Measurements from ENCODE around the gene DDO. TPM values are rescaled to one million over a fixed set of nuclear protein-coding genes. Genes with fewer than 3 reads are reported as not detected.

DDO gene
- total RNA-seq, 4 donors from 2014 or later, result 3.3 to 9.8 (median 4.0) TPM

- TF ChIP-seq, protein P1, sequence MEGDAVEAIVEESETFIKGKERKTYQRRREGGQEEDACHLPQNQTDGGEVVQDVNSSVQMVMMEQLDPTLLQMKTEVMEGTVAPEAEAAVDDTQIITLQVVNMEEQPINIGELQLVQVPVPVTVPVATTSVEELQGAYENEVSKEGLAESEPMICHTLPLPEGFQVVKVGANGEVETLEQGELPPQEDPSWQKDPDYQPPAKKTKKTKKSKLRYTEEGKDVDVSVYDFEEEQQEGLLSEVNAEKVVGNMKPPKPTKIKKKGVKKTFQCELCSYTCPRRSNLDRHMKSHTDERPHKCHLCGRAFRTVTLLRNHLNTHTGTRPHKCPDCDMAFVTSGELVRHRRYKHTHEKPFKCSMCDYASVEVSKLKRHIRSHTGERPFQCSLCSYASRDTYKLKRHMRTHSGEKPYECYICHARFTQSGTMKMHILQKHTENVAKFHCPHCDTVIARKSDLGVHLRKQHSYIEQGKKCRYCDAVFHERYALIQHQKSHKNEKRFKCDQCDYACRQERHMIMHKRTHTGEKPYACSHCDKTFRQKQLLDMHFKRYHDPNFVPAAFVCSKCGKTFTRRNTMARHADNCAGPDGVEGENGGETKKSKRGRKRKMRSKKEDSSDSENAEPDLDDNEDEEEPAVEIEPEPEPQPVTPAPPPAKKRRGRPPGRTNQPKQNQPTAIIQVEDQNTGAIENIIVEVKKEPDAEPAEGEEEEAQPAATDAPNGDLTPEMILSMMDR (IDR thresholded peaks at IDR 0.05), result no peak
- no peak for TF ChIP-seq POLR2A (IDR thresholded peaks at IDR 0.05)
- no peaks in the 10 kb centered on the region for H3K36me3 ChIP-seq
- H3K4me1 ChIP-seq, result peaks cover 0 to under 1% (median 0%) of the 10 kb centered on the region in 4 donors
- no peaks in the 10 kb centered on the region for H3K27me3 ChIP-seq
- H3K27ac ChIP-seq, result no peak overlapping the region
- no peak for DNase-seq
- no peaks in the 10 kb centered on the region for H3K9me3 ChIP-seq
- no peak overlapping the region for H3K4me3 ChIP-seq
These were observed 20.2 kb downstream of the DDO start for GRCh38 chr6:110395221-110395620.

DNA sequence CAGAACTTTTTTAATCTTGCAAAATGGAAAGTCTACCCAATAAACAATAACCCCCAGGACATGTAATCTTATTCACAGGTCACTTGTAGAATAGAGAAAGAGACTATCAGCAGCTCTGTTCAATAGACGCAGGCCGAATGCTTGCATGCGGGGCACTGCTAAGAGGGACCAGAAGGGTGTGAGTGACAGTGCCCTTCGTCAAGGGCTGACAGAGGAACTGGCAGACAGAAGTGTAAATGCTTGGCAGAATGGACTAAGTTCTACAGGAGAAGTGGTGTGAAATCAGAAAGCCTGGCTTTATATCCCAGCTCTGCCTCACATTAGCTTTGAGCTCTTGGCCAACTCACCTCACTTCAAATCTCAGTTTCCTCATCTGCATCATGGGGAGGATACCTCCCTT lies 21.0 kb downstream of the DDO start:
- no peak for DNase-seq
- H3K4me1 ChIP-seq, result peaks cover 0 to 5% (median 0%) of the 10 kb centered on the region in 4 donors
- no peaks in the 10 kb centered on the region for H3K36me3 ChIP-seq
- H3K4me3 ChIP-seq, result no peak overlapping the region
- no peak overlapping the region for H3K27ac ChIP-seq
- TF ChIP-seq, protein P1 (IDR thresholded peaks at IDR 0.05), result no peak
- no peak for TF ChIP-seq POLR2A (IDR thresholded peaks at IDR 0.05)
- H3K9me3 ChIP-seq, result no peaks in the 10 kb centered on the region
- H3K27me3 ChIP-seq, result no peaks in the 10 kb centered on the region

DNA sequence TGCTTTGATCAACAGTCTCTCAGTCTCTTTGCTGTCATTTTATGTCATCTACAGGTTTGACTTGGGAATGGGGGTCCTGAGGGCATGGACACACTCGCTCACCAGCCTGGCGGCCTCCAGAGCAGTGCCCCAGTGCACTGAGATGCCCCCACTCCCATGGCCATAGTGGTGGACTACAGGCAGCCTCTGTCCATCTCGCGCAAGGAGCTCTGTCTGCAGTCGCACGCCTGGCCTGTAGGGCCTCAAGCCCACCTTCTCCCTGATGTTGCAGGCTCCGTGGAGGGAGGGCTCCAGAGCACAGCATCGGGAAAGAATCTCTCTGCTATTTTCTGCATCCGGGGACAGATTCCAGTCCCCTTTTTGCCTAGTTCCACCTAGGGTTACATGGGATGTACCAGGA lies 22.6 kb downstream of the DDO start:
- Histone ChIP-seq H3K4me3 (no peak overlapping the region), H3K9me3 (no peaks in the 10 kb centered on the region)

GRCh38 chr6:110390404-110390803 lies 25.0 kb downstream of the DDO start:
- H3K36me3 ChIP-seq, result no peaks in the 10 kb centered on the region
- H3K4me3 ChIP-seq, result no peak overlapping the region
- no peaks in the 10 kb centered on the region for H3K9me3 ChIP-seq
- H3K27me3 ChIP-seq, result no peaks in the 10 kb centered on the region
- H3K4me1 ChIP-seq, result peaks cover 0 to 5% (median 0%) of the 10 kb centered on the region in 4 donors
- H3K27ac ChIP-seq, result no peak overlapping the region
- TF ChIP-seq POLR2A (IDR thresholded peaks at IDR 0.05), result no peak
- TF ChIP-seq, protein P1 (IDR thresholded peaks at IDR 0.05), result no peak
- no peak for DNase-seq

More for the DNA sequence above, 22.6 kb downstream of the DDO start:
- no peak for TF ChIP-seq POLR2A (IDR thresholded peaks at IDR 0.05)
- TF ChIP-seq, protein P1 (IDR thresholded peaks at IDR 0.05), result no peak
- no peaks in the 10 kb centered on the region for H3K27me3 ChIP-seq
- H3K27ac ChIP-seq, result no peak overlapping the region
- no peaks in the 10 kb centered on the region for H3K36me3 ChIP-seq
- peaks cover 0 to 5% (median 0%) of the 10 kb centered on the region in 4 donors for H3K4me1 ChIP-seq
- no peak for DNase-seq

DNA sequence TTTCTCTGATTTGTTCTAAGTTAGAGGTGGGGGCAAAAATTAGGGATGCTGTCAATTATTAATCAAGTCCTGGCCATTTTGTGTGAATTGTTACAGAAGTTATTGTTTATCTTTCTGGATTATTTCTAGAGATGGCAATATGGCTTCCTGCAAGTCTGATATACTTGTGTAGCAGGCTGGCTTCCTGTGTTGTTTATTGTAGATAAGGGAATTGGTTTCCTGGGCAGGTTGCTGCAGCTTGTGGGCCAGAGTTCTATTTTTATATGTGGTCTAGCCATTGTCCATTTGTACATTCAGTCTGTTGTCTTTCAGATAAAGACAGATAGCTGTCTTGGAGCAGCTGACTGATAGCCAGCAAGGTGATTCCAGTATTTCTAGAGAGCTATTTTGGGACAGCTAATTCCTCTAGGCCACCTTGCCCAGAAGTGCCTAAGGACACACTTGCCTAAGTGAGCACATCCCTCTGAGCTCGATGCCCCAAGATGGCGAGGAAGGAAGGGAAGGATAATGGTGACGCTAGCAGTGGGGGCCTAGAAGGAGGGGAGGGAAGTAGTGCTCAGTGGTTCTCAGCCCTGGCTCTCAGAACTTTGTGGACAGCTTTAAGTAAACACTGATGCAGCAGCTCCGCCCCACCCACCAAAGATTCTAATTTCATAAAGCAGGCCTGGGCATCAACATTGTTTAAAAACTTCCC lies 25.5 kb downstream of the DDO start:
- H3K4me3 ChIP-seq, result no peak overlapping the region
- H3K36me3 ChIP-seq, result no peaks in the 10 kb centered on the region
- H3K9me3 ChIP-seq, result no peaks in the 10 kb centered on the region
- no peak overlapping the region for H3K27ac ChIP-seq
- H3K27me3 ChIP-seq, result no peaks in the 10 kb centered on the region
- peaks cover 0 to 5% (median 0%) of the 10 kb centered on the region in 4 donors for H3K4me1 ChIP-seq
- no peak for DNase-seq
- TF ChIP-seq, protein P1 (IDR thresholded peaks at IDR 0.05), result no peak
- no peak for TF ChIP-seq POLR2A (IDR thresholded peaks at IDR 0.05)
